Measurements from ENCODE around the gene THAP3. TPM values are rescaled to one million over a fixed set of nuclear protein-coding genes. Genes with fewer than 3 reads are reported as not detected.

Gene THAP3
- total and polyA plus RNA-seq, 9 of the 15 experiments (the other 6 are each of a cell fraction or from before 2014, with no cell fraction given) = 1.9 to 31.2 (median 18.2) TPM

GRCh38 chr1:6601049-6601922 lies 23.4 kb upstream of the THAP3 start (continued):
- TF ChIP-seq CHD7 (IDR thresholded peaks at IDR 0.05; ENCODE audit: low read depth, low read length) (no peak), ZBTB49 (CRISPR knock-in tag; IDR thresholded peaks at IDR 0.05; ENCODE audit: borderline replicate concordance) (no peak), BACH1 (tag; IDR thresholded peaks at IDR 0.05) (peak; percentile 91), XRCC5 (IDR thresholded peaks at IDR 0.05; ENCODE audit: low read depth, low read length) (peak; percentile 58; the same call in 1 of the 2 replicates), MAZ (CRISPR knock-in tag; conservative IDR thresholded peaks at IDR 0.05 in 1 of 2, IDR thresholded peaks at IDR 0.05 in 1 of 2) (0 out of 4 replicates have a peak, but pooled peaks of 1 of the 2 experiments have one; percentile 58), NFRKB (IDR thresholded peaks at IDR 0.05; ENCODE audit: low read depth) (no peak), MEIS2 (IDR thresholded peaks at IDR 0.05; ENCODE audit: partially characterized antibody) (peak; percentile 29), DEAF1 (CRISPR knock-in tag; IDR thresholded peaks at IDR 0.05) (no peak), THRAP3 (IDR thresholded peaks at IDR 0.05; ENCODE audit: borderline replicate concordance) (no peak), ZNF282 (CRISPR knock-in tag; IDR thresholded peaks at IDR 0.05) (no peak), NCOA6 (IDR thresholded peaks at IDR 0.05) (no peak)

Data from K562 (cell line).